Measurements from ENCODE around the gene DCTN5. TPM values are rescaled to one million over a fixed set of nuclear protein-coding genes. Genes with fewer than 3 reads are reported as not detected.
A peak's percentile ranks its signal among the peaks of the same experiment; 100 is the strongest.
"Not testable (repeated sequence)": the region's sequence is repeated elsewhere in the genome, so short reads cannot be mapped to it uniquely, and the experiment has no call there.

DCTN5 gene
- polyA plus RNA-seq, 2 of the 4 experiments (the other 2 are of a cell fraction): 64.6 to 91.1 TPM

DNA sequence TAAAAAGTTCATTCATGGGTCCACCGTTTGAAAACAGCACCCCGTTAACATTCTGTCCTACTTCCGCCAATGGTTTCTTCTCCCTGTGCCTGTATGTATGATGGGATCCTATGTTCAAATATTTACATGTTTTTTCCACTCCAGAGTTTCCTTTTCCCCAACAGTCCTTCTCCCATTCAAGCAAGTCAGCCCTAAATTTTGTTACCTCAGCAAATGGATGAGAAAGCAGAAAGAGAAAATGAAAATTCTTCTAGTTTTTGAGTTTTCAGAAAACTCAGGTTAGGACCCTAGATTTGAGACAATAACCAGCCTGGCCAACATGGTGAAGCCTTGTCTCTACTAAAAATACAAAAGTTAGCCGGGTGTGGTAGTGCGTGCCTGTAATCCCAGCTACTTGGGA is 75.2 kb downstream of the DCTN5 start:
- DNase-seq (ENCODE audit: low read depth in 1 of 2, low spot score in 1 of 2) (no peak), ATAC-seq (no peak), FAIRE-seq (no peak)
- 47% methylated on average over 5 of the region's 5 CpGs for WGBS (ENCODE audit: missing lambda C conversion rate)
- TF ChIP-seq GATA3 (IDR thresholded peaks at IDR 0.05; ENCODE audit: borderline replicate concordance) (no peak), BHLHE40 (IDR thresholded peaks at IDR 0.05; ENCODE audit: low read depth, low read length) (no peak), MAX (IDR thresholded peaks at IDR 0.05) (no peak), ESRRA (IDR thresholded peaks at IDR 0.05; ENCODE audit: borderline replicate concordance, low read length) (no peak), CHD2 (IDR thresholded peaks at IDR 0.05; ENCODE audit: low read length, partially characterized antibody) (no peak), CTCF (IDR thresholded peaks at IDR 0.05) (no peak), RCOR1 (IDR thresholded peaks at IDR 0.05; ENCODE audit: low read depth, low read length) (no peak), CBX2 (IDR thresholded peaks at IDR 0.05; ENCODE audit: borderline replicate concordance, low read depth) (no peak), PHF8 (IDR thresholded peaks at IDR 0.05; ENCODE audit: borderline replicate concordance, low read depth) (no peak), HOXB5 (CRISPR knock-in tag; IDR thresholded peaks at IDR 0.05) (no peak), ZSCAN20 (CRISPR knock-in tag; IDR thresholded peaks at IDR 0.05) (no peak), MYC (IDR thresholded peaks at IDR 0.05; ENCODE audit: borderline replicate concordance, low read length) (no peak), ZNF302 (CRISPR knock-in tag; IDR thresholded peaks at IDR 0.05) (no peak), HOXB13 (CRISPR knock-in tag; IDR thresholded peaks at IDR 0.05; ENCODE audit: low read depth) (no peak)
- TF ChIP-seq, protein P1, sequence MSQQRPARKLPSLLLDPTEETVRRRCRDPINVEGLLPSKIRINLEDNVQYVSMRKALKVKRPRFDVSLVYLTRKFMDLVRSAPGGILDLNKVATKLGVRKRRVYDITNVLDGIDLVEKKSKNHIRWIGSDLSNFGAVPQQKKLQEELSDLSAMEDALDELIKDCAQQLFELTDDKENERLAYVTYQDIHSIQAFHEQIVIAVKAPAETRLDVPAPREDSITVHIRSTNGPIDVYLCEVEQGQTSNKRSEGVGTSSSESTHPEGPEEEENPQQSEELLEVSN (IDR thresholded peaks at IDR 0.05; ENCODE audit: borderline replicate concordance, low read depth): no peak
- POLR2A ChIA-PET: no interaction called here
- H3K4me3 ChIP-seq: no peak overlapping the region
- CTCF ChIA-PET: no interaction called here
- no peaks in the 10 kb centered on the region for H3K9me3 ChIP-seq
- no peaks in the 10 kb centered on the region for H3K4me1 ChIP-seq
- no peak overlapping the region for H3K27ac ChIP-seq
- no peak overlapping the region for H3K4me2 ChIP-seq

DNA sequence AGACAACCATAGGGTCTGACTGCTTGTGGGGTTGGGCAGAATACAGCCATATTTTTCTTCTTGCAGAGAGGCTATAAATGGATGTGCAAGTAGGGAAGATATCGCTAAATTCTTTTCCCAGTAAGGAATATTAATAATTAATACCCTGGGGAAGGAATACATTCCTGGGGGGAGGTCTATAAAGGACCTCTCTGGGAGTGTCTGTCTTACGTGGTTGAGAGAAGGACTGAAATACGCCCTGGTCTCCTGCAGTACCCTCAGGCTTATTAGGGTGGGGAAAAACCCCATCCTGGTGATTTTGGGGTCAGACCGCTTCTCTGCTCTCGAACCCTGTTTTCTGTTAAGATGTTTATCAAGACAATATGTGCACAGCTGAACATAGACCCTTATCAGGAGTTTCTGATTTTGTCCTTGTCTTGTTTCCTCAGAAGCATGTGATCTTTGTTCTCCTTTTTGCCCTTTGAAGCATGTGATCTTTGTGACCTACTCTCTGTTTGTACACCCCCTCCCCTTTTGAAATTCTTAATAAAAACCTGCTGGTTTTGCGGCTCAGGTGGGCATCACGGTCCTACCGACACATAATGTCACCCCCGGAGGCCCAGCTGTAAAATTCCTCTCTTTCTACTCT is 81.5 kb downstream of the DCTN5 start:
- DNase-seq (ENCODE audit: low read depth in 1 of 2, low spot score in 1 of 2); H3K4me2 ChIP-seq; POLR2A ChIA-PET; H3K4me3 ChIP-seq; H3K27ac ChIP-seq; ATAC-seq; H3K9me3 ChIP-seq; H3K4me1 ChIP-seq; FAIRE-seq: not testable (repeated sequence)
- CTCF ChIA-PET: interaction anchor here (1.1 to 1.6 kb wide), 2 partner anchors 11 to 78 kb away, joined by 3 to 6 read pairs; no protein-coding TSS in a partner anchor
- WGBS (ENCODE audit: missing lambda C conversion rate): 37% methylated on average over 9 of the region's 9 CpGs

DNA sequence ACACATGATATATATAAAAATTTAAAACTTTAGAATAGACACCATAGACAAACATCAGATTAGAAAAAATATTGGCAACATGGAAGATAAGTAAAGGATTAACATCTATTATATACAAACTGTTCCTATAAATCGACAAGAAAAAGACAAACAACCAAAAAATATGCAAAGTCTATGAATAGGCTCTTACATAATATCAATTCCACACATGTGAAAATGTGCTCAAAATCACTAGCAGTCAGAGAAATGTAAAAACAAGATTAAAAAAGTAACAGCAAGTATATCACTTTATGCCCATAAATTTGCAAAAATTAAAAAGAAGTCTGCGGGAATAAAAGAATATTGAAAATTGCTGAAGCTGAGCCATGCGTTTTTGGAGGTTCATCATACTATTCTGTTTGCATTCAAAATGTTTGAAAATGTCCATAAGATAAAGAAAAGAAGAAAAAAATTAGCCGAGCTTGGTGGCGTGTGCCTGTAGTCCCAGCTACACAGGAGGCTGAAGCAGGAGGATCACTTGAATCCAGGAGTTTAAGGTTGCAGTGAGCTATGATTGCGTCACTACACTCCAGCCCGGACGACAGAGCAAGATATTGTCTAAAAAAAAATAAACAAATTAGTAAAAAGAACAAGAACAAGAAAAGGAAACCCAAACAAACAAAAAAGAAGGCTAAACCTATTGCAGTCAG is 83.0 kb downstream of the DCTN5 start:
- no peak for TF ChIP-seq KDM5A (IDR thresholded peaks at IDR 0.05)
- TF ChIP-seq RFX5 (IDR thresholded peaks at IDR 0.05): no peak
- peak; percentile 32 to 50; a peak in 2 of 4 replicates for TF ChIP-seq CEBPB (IDR thresholded peaks at IDR 0.05)
- no peak for TF ChIP-seq HMGXB4 (CRISPR knock-in tag; IDR thresholded peaks at IDR 0.05; ENCODE audit: borderline replicate concordance)
- no peak for TF ChIP-seq HES2 (IDR thresholded peaks at IDR 0.05)
- Histone ChIP-seq H3K27ac (no peak overlapping the region), H3K4me2 (no peak overlapping the region), H3K9me3 (no peaks in the 10 kb centered on the region), H3K4me1 (no peaks in the 10 kb centered on the region), H3K4me3 (no peak overlapping the region)
- CTCF ChIA-PET: interaction anchor here (0.6 to 1.6 kb wide), 5 partner anchors 9 to 123 kb away, joined by 3 to 6 read pairs (median 3); no protein-coding TSS in a partner anchor
- ATAC-seq: no peak
- 27% methylated on average over 8 of the region's 8 CpGs for WGBS (ENCODE audit: missing lambda C conversion rate)
- no peak for FAIRE-seq
- POLR2A ChIA-PET: no interaction called here
- no peak for DNase-seq (ENCODE audit: low read depth in 1 of 2, low spot score in 1 of 2)

Data from A549 (cell line).